Stomach smooth muscle (tissue), 2 donors: ENCODE results near the gene CAPN2.
A peak's percentile ranks its signal among the peaks of the same experiment; 100 is the strongest.

ENCODE experiments used
- H3K27ac ChIP-seq: one replicate; pipeline ENCODE4 v1.7.0; 2013; ENCODE audit warnings: mild to moderate bottlenecking, low read length, inconsistent platforms
- H3K27me3 ChIP-seq, 2 donors: one replicate each; pipeline ENCODE4 v1.7.0; 2013; ENCODE audit warnings: low read length in 2 of 2; ENCODE audit not compliant: insufficient read depth in 2 of 2, control insufficient read depth in 1 of 2
- H3K36me3 ChIP-seq, 2 donors: one replicate each; pipeline ENCODE4 v1.7.0; 2013; ENCODE audit warnings: low read length in 2 of 2; ENCODE audit not compliant: control insufficient read depth in 2 of 2, insufficient read depth in 2 of 2
- H3K4me1 ChIP-seq: one replicate; pipeline ENCODE4 v1.7.0; 2013; ENCODE audit warnings: low read length; ENCODE audit not compliant: control insufficient read depth, insufficient read depth
- H3K4me3 ChIP-seq, 2 donors: one replicate each; pipeline ENCODE4 v1.7.0; 2013; ENCODE audit warnings: low read length in 2 of 2
- H3K9ac ChIP-seq, 2 donors: one replicate each; pipeline ENCODE4 v1.7.0; 2013; ENCODE audit warnings: low read length in 2 of 2, mild to moderate bottlenecking in 1 of 2
- H3K9me3 ChIP-seq, 2 donors: one replicate each; pipeline ENCODE4 v1.7.0; 2013; ENCODE audit warnings: low read length in 2 of 2; ENCODE audit not compliant: control insufficient read depth in 2 of 2
- donor health status: healthy.
- donor health status: Pancreatic carcinoma.

Gene CAPN2

GRCh38 chr1:223712194-223712849 is at the start of gene CAPN2:
CAPN2 (plus strand) TSS chr1:223712539; CDS start chr1:223712641, 102 bp downstream.
- peak within 1 kb of the TSS; percentile 85 to 93 for H3K9ac ChIP-seq
- H3K4me1 ChIP-seq = peaks cover 54% of the 10 kb centered on the region
- peaks cover 0 to 3% of the 10 kb centered on the region in 2 donors for H3K36me3 ChIP-seq
- H3K27me3 ChIP-seq = no peaks in the 10 kb centered on the region
- H3K27ac ChIP-seq = peak within 1 kb of the TSS; percentile 76
- no peaks in the 10 kb centered on the region for H3K9me3 ChIP-seq
- peak within 1 kb of the TSS; percentile 78 to 88 for H3K4me3 ChIP-seq

GRCh38 chr1:223662943-223663342 is 49.4 kb upstream of the CAPN2 start:
- Histone ChIP-seq H3K27ac (no peak overlapping the region), H3K36me3 (no peaks in the 10 kb centered on the region), H3K4me3 (no peak overlapping the region), H3K4me1 (no peaks in the 10 kb centered on the region), H3K27me3 (peaks cover 0 to 2% of the 10 kb centered on the region in 2 donors), H3K9ac (no peak overlapping the region), H3K9me3 (no peaks in the 10 kb centered on the region)

GRCh38 chr1:223664106-223664505 is 48.2 kb upstream of the CAPN2 start:
- Histone ChIP-seq H3K4me1 (no peaks in the 10 kb centered on the region), H3K9me3 (no peaks in the 10 kb centered on the region), H3K36me3 (no peaks in the 10 kb centered on the region), H3K4me3 (no peak overlapping the region), H3K27ac (no peak overlapping the region), H3K27me3 (peaks cover 0 to 2% of the 10 kb centered on the region in 2 donors), H3K9ac (no peak overlapping the region)

GRCh38 chr1:223665592-223666312 is 46.6 kb upstream of the CAPN2 start, which contains the start of gene CAPN8:
CAPN8 (minus strand) TSS chr1:223665701; CDS start chr1:223665646, 55 bp downstream.
- Histone ChIP-seq H3K27ac (no peak within 1 kb of the TSS), H3K9ac (no peak within 1 kb of the TSS), H3K9me3 (no peaks in the 10 kb centered on the region), H3K36me3 (no peaks in the 10 kb centered on the region), H3K4me3 (no peak within 1 kb of the TSS), H3K4me1 (no peaks in the 10 kb centered on the region), H3K27me3 (peaks cover 0 to 2% of the 10 kb centered on the region in 2 donors)

- no peaks in the 10 kb centered on the region for H3K36me3 ChIP-seq
- no peak overlapping the region for H3K4me3 ChIP-seq
- no peaks in the 10 kb centered on the region for H3K27me3 ChIP-seq
- H3K27ac ChIP-seq = no peak overlapping the region
- no peaks in the 10 kb centered on the region for H3K4me1 ChIP-seq
- no peaks in the 10 kb centered on the region for H3K9me3 ChIP-seq
- no peak overlapping the region for H3K9ac ChIP-seq
These were observed 44.7 kb upstream of the CAPN2 start for GRCh38 chr1:223667484-223668182.

GRCh38 chr1:223669003-223669795 is 43.1 kb upstream of the CAPN2 start:
- H3K36me3 ChIP-seq = no peaks in the 10 kb centered on the region
- H3K4me3 ChIP-seq = no peak overlapping the region
- H3K27ac ChIP-seq = no peak overlapping the region
- no peak overlapping the region for H3K9ac ChIP-seq
- H3K27me3 ChIP-seq = no peaks in the 10 kb centered on the region
- H3K4me1 ChIP-seq = no peaks in the 10 kb centered on the region
- H3K9me3 ChIP-seq = no peaks in the 10 kb centered on the region

- Histone ChIP-seq H3K9me3 (no peaks in the 10 kb centered on the region), H3K36me3 (no peaks in the 10 kb centered on the region), H3K27me3 (no peaks in the 10 kb centered on the region), H3K4me1 (no peaks in the 10 kb centered on the region), H3K4me3 (no peak overlapping the region), H3K27ac (no peak overlapping the region), H3K9ac (no peak overlapping the region)
These were observed 41.7 kb upstream of the CAPN2 start for GRCh38 chr1:223670458-223671159.

- no peak overlapping the region for H3K4me3 ChIP-seq
- H3K9ac ChIP-seq = no peak overlapping the region
- H3K27ac ChIP-seq = no peak overlapping the region
- H3K36me3 ChIP-seq = no peaks in the 10 kb centered on the region
- no peaks in the 10 kb centered on the region for H3K4me1 ChIP-seq
- no peaks in the 10 kb centered on the region for H3K27me3 ChIP-seq
- peaks cover 0 to 2% of the 10 kb centered on the region in 2 donors for H3K9me3 ChIP-seq
These were observed 38.0 kb upstream of the CAPN2 start for GRCh38 chr1:223674119-223674890.

- Histone ChIP-seq H3K4me3 (no peak overlapping the region), H3K9me3 (peaks cover 0 to 2% of the 10 kb centered on the region in 2 donors), H3K36me3 (no peaks in the 10 kb centered on the region), H3K9ac (no peak overlapping the region), H3K4me1 (no peaks in the 10 kb centered on the region), H3K27me3 (no peaks in the 10 kb centered on the region), H3K27ac (no peak overlapping the region)
These were observed 33.5 kb upstream of the CAPN2 start for GRCh38 chr1:223678841-223679240.
